ENCODE measurements around the gene SHB.

GRCh38 chr9:38009035-38009501, 60.0 kb downstream of the SHB start:
- TF ChIP-seq EZH2phosphoT487 (IDR thresholded peaks at IDR 0.05; ENCODE audit: low read depth) (no peak), CTCF (IDR thresholded peaks at IDR 0.05; ENCODE audit: low read depth, low read length) (no peak)
